CD8-positive, alpha-beta memory T cell (primary cell): ENCODE results near the gene DTX3L. TPM values are rescaled to one million over a fixed set of nuclear protein-coding genes. Genes with fewer than 3 reads are reported as not detected.

ENCODE experiments used
- CTCF ChIA-PET: fragments of 350-600 bp; sonication (Branson Sonifier 250); formaldehyde crosslinking; loops from one replicate; lab custom pipeline; 2021; ENCODE audit warnings: antibody characterized with exemption; lab: Charles Lee
- POLR2A ChIA-PET: fragments of 350-600 bp; sonication (Branson Sonifier 250); formaldehyde crosslinking; loops from one replicate; lab custom pipeline; 2021; ENCODE audit warnings: antibody characterized with exemption; lab: Charles Lee
- DNase-seq, 5 donors: peaks; one replicate each; pipeline versions ENCODE4 v3.0.0 to v3.0.0-alpha.2; 2020 to 2022; ENCODE audit warnings: mixed read lengths in 1 of 5
- H3K27ac ChIP-seq: one replicate; pipeline ENCODE4 v1.7.0; 2013; ENCODE audit warnings: low read depth, mild to moderate bottlenecking, low read length, moderate library complexity
- H3K27me3 ChIP-seq: 2 replicates; pipeline ENCODE4 v1.7.0; 2013; ENCODE audit warnings: low read length, mild to moderate bottlenecking; ENCODE audit not compliant: insufficient read depth, poor library complexity, severe bottlenecking
- H3K36me3 ChIP-seq: 2 replicates; pipeline ENCODE4 v1.7.0; 2013; ENCODE audit warnings: mild to moderate bottlenecking, low read length, moderate library complexity; ENCODE audit not compliant: insufficient read depth
- H3K4me1 ChIP-seq: 2 replicates; pipeline ENCODE4 v1.7.0; 2013; ENCODE audit warnings: mild to moderate bottlenecking, low read length, moderate library complexity; ENCODE audit not compliant: insufficient read depth
- H3K4me3 ChIP-seq: 2 replicates; pipeline ENCODE4 v1.7.0; 2013; ENCODE audit warnings: mild to moderate bottlenecking, low read length
- H3K9me3 ChIP-seq: 2 replicates; pipeline ENCODE4 v1.7.0; 2013; ENCODE audit warnings: mild to moderate bottlenecking, low read length
- H3K27ac Mint-ChIP-seq, 8 donors: one replicate each; pipeline ENCODE4 v1.8.0; 2020 to 2021; ENCODE audit warnings: mixed read lengths in 8 of 8, mild to moderate bottlenecking in 6 of 8, inconsistent platforms in 3 of 8, moderate library complexity in 3 of 8
- H3K27me3 Mint-ChIP-seq, 2 donors: one replicate each; pipeline ENCODE4 v1.8.0; 2020 to 2021; ENCODE audit warnings: mixed read lengths in 2 of 2, mild to moderate bottlenecking in 1 of 2, moderate library complexity in 1 of 2
- H3K36me3 Mint-ChIP-seq, 3 donors: one replicate each; pipeline ENCODE4 v1.8.0; 2020 to 2021; ENCODE audit warnings: mixed read lengths in 3 of 3, inconsistent platforms in 1 of 3, mild to moderate bottlenecking in 1 of 3
- H3K4me1 Mint-ChIP-seq, 3 donors: one replicate each; pipeline ENCODE4 v1.8.0; 2020 to 2021; ENCODE audit warnings: mixed read lengths in 3 of 3, inconsistent platforms in 1 of 3, mild to moderate bottlenecking in 1 of 3
- H3K4me3 Mint-ChIP-seq, 7 donors: one replicate each; pipeline ENCODE4 v1.8.0; 2020 to 2021; ENCODE audit warnings: mixed read lengths in 7 of 7, mild to moderate bottlenecking in 6 of 7, moderate library complexity in 4 of 7, inconsistent platforms in 2 of 7
- H3K9me3 Mint-ChIP-seq, 5 donors: one replicate each; pipeline ENCODE4 v1.8.0; 2020 to 2022; ENCODE audit warnings: mixed read lengths in 5 of 5, mild to moderate bottlenecking in 3 of 5, moderate library complexity in 2 of 5, inconsistent platforms in 1 of 5
- polyA plus RNA-seq: library from polyadenylated mRNA; unstranded; fragments of 300-500 nt; fragmentation: Illumina TruSeq; gene quantifications from one replicate; pipeline ENCODE4 v1.2.3, GENCODE V29; 2021
- total RNA-seq, 2 experiments: library from RNA; stranded (reverse); gene quantifications; one replicate each; pipeline ENCODE4 v1.2.3, GENCODE V29; 2021

Gene DTX3L
- total and polyA plus RNA-seq, 3 experiments from 2014 or later = 22.9 to 31.2 (median 24.3) TPM

GRCh38 chr3:122578069-122578740, 14.1 kb downstream of the DTX3L start:
- H3K4me3 ChIP-seq = peak overlapping the region; percentile 49
- no peak for DNase-seq
- Mint-ChIP-seq H3K27ac (peak overlapping the region; percentile 83 to 99 (median 98)), H3K4me1 (peaks cover 48 to 72% (median 60%) of the 10 kb centered on the region in 3 donors), H3K4me3 (peak overlapping the region; percentile 97 to 100 (median 100)), H3K9me3 (peaks cover 15 to 22% (median 17%) of the 10 kb centered on the region in 5 donors), H3K36me3 (peaks cover 8 to 36% (median 24%) of the 10 kb centered on the region in 3 donors), H3K27me3 (no peaks in the 10 kb centered on the region)
- H3K9me3 ChIP-seq = peaks cover 7% of the 10 kb centered on the region
- H3K36me3 ChIP-seq = no peaks in the 10 kb centered on the region
- no peaks in the 10 kb centered on the region for H3K27me3 ChIP-seq
- ChIA-PET POLR2A (interaction anchor here (0.7 to 2.4 kb wide), 4 partner anchors 11 to 101 kb away, joined by 3 to 21 read pairs (median 4); partner anchors contain the start of genes DTX3L and PARP9), CTCF (interaction anchor here (0.8 to 3.5 kb wide), 5 partner anchors 10 to 102 kb away, joined by 3 to 19 read pairs (median 3); partner anchors contain the start of genes DTX3L, PARP14 and PARP9)
- H3K27ac ChIP-seq = peak overlapping the region; percentile 52
- H3K4me1 ChIP-seq = peaks cover 22% of the 10 kb centered on the region

- DNase-seq = no peak
- Histone ChIP-seq H3K27ac (no peak overlapping the region), H3K36me3 (peaks cover 3% of the 10 kb centered on the region), H3K4me3 (no peak overlapping the region), H3K4me1 (peaks cover 14% of the 10 kb centered on the region), H3K27me3 (no peaks in the 10 kb centered on the region), H3K9me3 (peaks cover 7% of the 10 kb centered on the region)
- H3K27me3 Mint-ChIP-seq = no peaks in the 10 kb centered on the region
- ChIA-PET CTCF (interaction anchor here (3.5 kb wide), 1 partner anchor 99 kb away, joined by 19 read pairs; the partner anchor contains the start of gene PARP14), POLR2A (no interaction called here)
- peaks cover 19 to 29% (median 26%) of the 10 kb centered on the region in 5 donors for H3K9me3 Mint-ChIP-seq
- peak overlapping the region in 2 of 7 donors; percentile 12 to 69 for H3K4me3 Mint-ChIP-seq
- peaks cover 8 to 47% (median 36%) of the 10 kb centered on the region in 3 donors for H3K36me3 Mint-ChIP-seq
- peak overlapping the region in 1 of 8 donors; percentile 24 for H3K27ac Mint-ChIP-seq
- peaks cover 49 to 69% (median 65%) of the 10 kb centered on the region in 3 donors for H3K4me1 Mint-ChIP-seq
These were observed 16.3 kb downstream of the DTX3L start for GRCh38 chr3:122580470-122580869.

- CTCF ChIA-PET = interaction anchor here (1.6 kb wide), 1 partner anchor 98 kb away, joined by 5 read pairs; no protein-coding TSS in a partner anchor
These were observed 17.5 kb downstream of the DTX3L start for GRCh38 chr3:122581622-122582021.

GRCh38 chr3:122582390-122582789, 18.3 kb downstream of the DTX3L start:
- Mint-ChIP-seq H3K27ac (peak overlapping the region in 3 of 8 donors; percentile 5 to 78 (median 46)), H3K4me3 (peak overlapping the region in 1 of 7 donors; percentile 17), H3K36me3 (peaks cover 8 to 50% (median 36%) of the 10 kb centered on the region in 3 donors), H3K4me1 (peaks cover 47 to 70% (median 68%) of the 10 kb centered on the region in 3 donors), H3K9me3 (peaks cover 19 to 29% (median 26%) of the 10 kb centered on the region in 5 donors), H3K27me3 (no peaks in the 10 kb centered on the region)
- no peaks in the 10 kb centered on the region for H3K27me3 ChIP-seq
- peaks cover under 1% of the 10 kb centered on the region for H3K4me1 ChIP-seq
- H3K9me3 ChIP-seq = peaks cover 7% of the 10 kb centered on the region
- ChIA-PET POLR2A (no interaction called here), CTCF (interaction anchor here (1.6 kb wide), 1 partner anchor 97 kb away, joined by 5 read pairs; no protein-coding TSS in a partner anchor)
- no peak for DNase-seq
- H3K4me3 ChIP-seq = no peak overlapping the region
- H3K36me3 ChIP-seq = peaks cover 3% of the 10 kb centered on the region
- no peak overlapping the region for H3K27ac ChIP-seq

More at GRCh38 chr3:122581622-122582021, 17.5 kb downstream of the DTX3L start:
- Mint-ChIP-seq H3K27ac (peak overlapping the region in 2 of 8 donors; percentile 40 to 65), H3K4me3 (no peak overlapping the region), H3K4me1 (peaks cover 47 to 70% (median 69%) of the 10 kb centered on the region in 3 donors), H3K9me3 (peaks cover 19 to 29% (median 26%) of the 10 kb centered on the region in 5 donors), H3K36me3 (peaks cover 8 to 51% (median 36%) of the 10 kb centered on the region in 3 donors), H3K27me3 (no peaks in the 10 kb centered on the region)
- Histone ChIP-seq H3K36me3 (peaks cover 3% of the 10 kb centered on the region), H3K27me3 (no peaks in the 10 kb centered on the region), H3K4me3 (no peak overlapping the region), H3K27ac (no peak overlapping the region), H3K4me1 (peaks cover 8% of the 10 kb centered on the region), H3K9me3 (peaks cover 7% of the 10 kb centered on the region)
- no peak for DNase-seq
- POLR2A ChIA-PET = no interaction called here

GRCh38 chr3:122586098-122586497, 22.0 kb downstream of the DTX3L start:
- no peaks in the 10 kb centered on the region for H3K4me1 ChIP-seq
- no peak overlapping the region for H3K4me3 Mint-ChIP-seq
- peaks cover 11 to 44% (median 34%) of the 10 kb centered on the region in 3 donors for H3K36me3 Mint-ChIP-seq
- no peak for DNase-seq
- H3K27ac Mint-ChIP-seq = peak overlapping the region in 3 of 8 donors; percentile 18 to 41 (median 19)
- peaks cover 3% of the 10 kb centered on the region for H3K36me3 ChIP-seq
- no peak overlapping the region for H3K4me3 ChIP-seq
- no peaks in the 10 kb centered on the region for H3K27me3 ChIP-seq
- ChIA-PET POLR2A (no interaction called here), CTCF (no interaction called here)
- peaks cover 7% of the 10 kb centered on the region for H3K9me3 ChIP-seq
- peaks cover 35 to 57% (median 53%) of the 10 kb centered on the region in 3 donors for H3K4me1 Mint-ChIP-seq
- H3K27ac ChIP-seq = no peak overlapping the region
- H3K9me3 Mint-ChIP-seq = peaks cover 19 to 27% (median 26%) of the 10 kb centered on the region in 5 donors
- no peaks in the 10 kb centered on the region for H3K27me3 Mint-ChIP-seq

- Mint-ChIP-seq H3K4me3 (peak overlapping the region in 1 of 7 donors; percentile 2), H3K4me1 (peaks cover 34 to 52% (median 48%) of the 10 kb centered on the region in 3 donors), H3K36me3 (peaks cover 13 to 43% (median 29%) of the 10 kb centered on the region in 3 donors), H3K27me3 (no peaks in the 10 kb centered on the region), H3K9me3 (peaks cover 13 to 19% (median 18%) of the 10 kb centered on the region in 5 donors), H3K27ac (peak overlapping the region in 4 of 8 donors; percentile 16 to 74 (median 42))
- H3K4me1 ChIP-seq = no peaks in the 10 kb centered on the region
- ChIA-PET CTCF (interaction anchor here (1.1 kb wide), 1 partner anchor 38 kb away, joined by 4 read pairs; no protein-coding TSS in a partner anchor), POLR2A (no interaction called here)
- H3K27ac ChIP-seq = no peak overlapping the region
- no peaks in the 10 kb centered on the region for H3K27me3 ChIP-seq
- no peak overlapping the region for H3K4me3 ChIP-seq
- peaks cover 5% of the 10 kb centered on the region for H3K9me3 ChIP-seq
- H3K36me3 ChIP-seq = peaks cover 3% of the 10 kb centered on the region
- DNase-seq = no peak
These were observed 22.8 kb downstream of the DTX3L start for GRCh38 chr3:122586773-122587485.

- ChIA-PET CTCF (interaction anchor here (1.1 kb wide), 1 partner anchor 39 kb away, joined by 4 read pairs; no protein-coding TSS in a partner anchor), POLR2A (no interaction called here)
- Histone ChIP-seq H3K9me3 (no peaks in the 10 kb centered on the region), H3K27me3 (no peaks in the 10 kb centered on the region), H3K4me1 (no peaks in the 10 kb centered on the region), H3K36me3 (peaks cover 3% of the 10 kb centered on the region), H3K27ac (no peak overlapping the region), H3K4me3 (no peak overlapping the region)
- peaks cover 32 to 57% (median 48%) of the 10 kb centered on the region in 3 donors for H3K4me1 Mint-ChIP-seq
- H3K27ac Mint-ChIP-seq = no peak overlapping the region
- peaks cover 15 to 41% (median 22%) of the 10 kb centered on the region in 3 donors for H3K36me3 Mint-ChIP-seq
- H3K9me3 Mint-ChIP-seq = peaks cover 8 to 13% (median 12%) of the 10 kb centered on the region in 5 donors
- no peak overlapping the region for H3K4me3 Mint-ChIP-seq
- no peaks in the 10 kb centered on the region for H3K27me3 Mint-ChIP-seq
- no peak for DNase-seq
These were observed 23.4 kb downstream of the DTX3L start for GRCh38 chr3:122587572-122587971.
